H1 (cell line): ENCODE results near the gene NOL4L. TPM values are rescaled to one million over a fixed set of nuclear protein-coding genes. Genes with fewer than 3 reads are reported as not detected.
A peak's percentile ranks its signal among the peaks of the same experiment; 100 is the strongest.

ENCODE experiments used
- CTCF ChIA-PET: fragments of 300-600 bp; sonication (Branson Sonifier 250); formaldehyde crosslinking; loops from one replicate; lab custom pipeline; 2021; ENCODE audit not compliant: partially characterized antibody; lab: Charles Lee
- POLR2A ChIA-PET: fragments of 300-600 bp; sonication (Branson Sonifier 250); formaldehyde crosslinking; loops from one replicate; lab custom pipeline; 2021; ENCODE audit warnings: inconsistent platforms; ENCODE audit not compliant: partially characterized antibody; lab: Charles Lee
- DNase-seq, 2 experiments: peaks; one replicate each; pipeline versions ENCODE4 v3.0.0 to v3.0.0-alpha.2; 2010 to 2022; ENCODE audit warnings: low spot score in 2 of 2, low read depth in 1 of 2, mixed read lengths in 1 of 2
- FAIRE-seq: peaks from 2 replicates; lab custom pipeline; 2011; peaks lifted over from hg19 to GRCh38; lab: Jason Lieb, UNC
- H2AFZ ChIP-seq: 2 replicates; pipeline ENCODE4 v1.8.1; 2012; ENCODE audit warnings: low read length, inconsistent platforms
- H2AK5ac ChIP-seq: 2 replicates; pipeline ENCODE4 v1.6.1; 2013; ENCODE audit warnings: low read depth, low read length
- H2BK120ac ChIP-seq: replicated peaks from 2 replicates; pipeline ENCODE3; 2013; ENCODE audit warnings: low read depth, low read length, inconsistent platforms
- H2BK12ac ChIP-seq: 2 replicates; pipeline ENCODE4 v1.6.1; 2013; ENCODE audit warnings: low read depth, low read length
- H2BK15ac ChIP-seq: 2 replicates; pipeline ENCODE4 v1.6.1; 2013; ENCODE audit warnings: low read length
- H2BK20ac ChIP-seq: 2 replicates; pipeline ENCODE4 v1.6.1; 2013; ENCODE audit warnings: low read length
- H2BK5ac ChIP-seq: 2 replicates; pipeline ENCODE4 v1.6.1; 2013; ENCODE audit warnings: low read depth, low read length
- H3K14ac ChIP-seq: 2 replicates; pipeline ENCODE4 v1.6.1; 2013; ENCODE audit warnings: inconsistent platforms; ENCODE audit not compliant: insufficient read length
- H3K18ac ChIP-seq: 2 replicates; pipeline ENCODE4 v1.6.1; 2013; ENCODE audit warnings: low read length; ENCODE audit errors: extremely low read depth
- H3K23ac ChIP-seq: 2 replicates; pipeline ENCODE4 v1.6.1; 2013; ENCODE audit warnings: inconsistent platforms; ENCODE audit not compliant: insufficient read length
- H3K23me2 ChIP-seq: 2 replicates; pipeline ENCODE4 v1.6.1; 2013; ENCODE audit warnings: low read depth, low read length
- H3K27ac ChIP-seq: 2 replicates; pipeline ENCODE4 v1.6.1; 2011; ENCODE audit warnings: low read depth, low read length, inconsistent platforms
- H3K27me3 ChIP-seq, 4 experiments: replicated peaks in 1 of 4; 1 replicate in 1 of 4; 2 replicates in 3 of 4; pipeline versions ENCODE4 v1.6.1 to v1.8.1; 2011 to 2013; ENCODE audit warnings: low read length in 3 of 4, mild to moderate bottlenecking in 3 of 4, inconsistent platforms in 2 of 4, mixed read lengths in 2 of 4, moderate library complexity in 1 of 4; ENCODE audit not compliant: control insufficient read depth in 3 of 4, insufficient read depth in 3 of 4; ENCODE audit errors: extremely low read depth in 1 of 4
- H3K36me3 ChIP-seq, 4 experiments: 2 replicates each; pipeline versions ENCODE4 v1.6.1 to v1.8.1; 2011 to 2013; ENCODE audit warnings: mild to moderate bottlenecking in 4 of 4, low read length in 3 of 4, moderate library complexity in 2 of 4, control low read depth in 1 of 4, inconsistent platforms in 1 of 4; ENCODE audit not compliant: insufficient read depth in 4 of 4, control insufficient read depth in 2 of 4
- H3K4ac ChIP-seq: replicated peaks from 2 replicates; pipeline ENCODE3; 2013; ENCODE audit warnings: low read length, low read depth, mixed read lengths, inconsistent platforms; ENCODE audit not compliant: insufficient read length
- H3K4me1 ChIP-seq, 4 experiments: replicated peaks in 1 of 4; 1 replicate in 1 of 4; 2 replicates in 3 of 4; pipeline versions ENCODE4 v1.6.1 to v1.8.1; 2011 to 2013; ENCODE audit warnings: low read length in 3 of 4, inconsistent platforms in 2 of 4, mixed read lengths in 1 of 4; ENCODE audit not compliant: insufficient read depth in 4 of 4, control insufficient read depth in 3 of 4
- H3K4me2 ChIP-seq, 2 experiments: 2 replicates each; pipeline versions ENCODE4 v1.6.1 to v1.8.1; 2011 to 2013; ENCODE audit warnings: low read depth in 2 of 2, low read length in 2 of 2, control low read depth in 1 of 2, inconsistent platforms in 1 of 2, mild to moderate bottlenecking in 1 of 2; ENCODE audit not compliant: insufficient read depth in 1 of 2
- H3K4me3 ChIP-seq, 4 experiments: fragments of 200-600, 300-600 bp in 1 of 4; sonication (generic), shearing (Covaris generic), sonication (Bioruptor Twin) in 1 of 4; 2 replicates each; pipeline versions ENCODE4 v1.5.1 to v1.8.1; 2011 to 2016; ENCODE audit warnings: low read length in 4 of 4, low read depth in 3 of 4, control low read depth in 2 of 4, inconsistent platforms in 2 of 4, mild to moderate bottlenecking in 2 of 4, mixed read lengths in 1 of 4, moderate library complexity in 1 of 4; ENCODE audit not compliant: insufficient read depth in 2 of 4; ENCODE audit errors: extremely low read depth in 1 of 4
- H3K56ac ChIP-seq: replicated peaks from 2 replicates; pipeline ENCODE3; 2013; ENCODE audit warnings: low read depth, mild to moderate bottlenecking, mixed read lengths, low read length, inconsistent platforms; ENCODE audit not compliant: insufficient read length
- H3K79me1 ChIP-seq: 2 replicates; pipeline ENCODE4 v1.6.1; 2013; ENCODE audit warnings: low read depth, low read length, control low read depth
- H3K79me2 ChIP-seq, 2 experiments: 2 replicates each; pipeline versions ENCODE4 v1.6.1 to v1.8.1; 2012 to 2013; ENCODE audit warnings: low read length in 2 of 2, mild to moderate bottlenecking in 2 of 2, inconsistent platforms in 1 of 2; ENCODE audit not compliant: insufficient read depth in 2 of 2, control insufficient read depth in 1 of 2
- H3K9ac ChIP-seq, 4 experiments: replicated peaks in 1 of 4; 1 replicate in 1 of 4; 2 replicates in 3 of 4; pipeline versions ENCODE4 v1.6.1 to v1.8.1; 2011 to 2013; ENCODE audit warnings: low read depth in 3 of 4, low read length in 3 of 4, control low read depth in 2 of 4, mild to moderate bottlenecking in 2 of 4, moderate library complexity in 2 of 4, inconsistent platforms in 1 of 4; ENCODE audit errors: extremely low read depth in 1 of 4
- H3K9me3 ChIP-seq, 2 experiments: 2 replicates each; pipeline versions ENCODE4 v1.6.1 to v1.8.1; 2012 to 2013; ENCODE audit warnings: mild to moderate bottlenecking in 2 of 2, moderate library complexity in 2 of 2, control low read depth in 1 of 2, inconsistent platforms in 1 of 2, low read depth in 1 of 2, low read length in 1 of 2, mixed read lengths in 1 of 2; ENCODE audit not compliant: insufficient read depth in 2 of 2
- H4K20me1 ChIP-seq, 2 experiments: replicated peaks in 1 of 2; 2 replicates each; pipeline versions ENCODE3 to v1.8.1; 2011 to 2013; ENCODE audit warnings: inconsistent platforms in 2 of 2, low read length in 2 of 2, mild to moderate bottlenecking in 1 of 2; ENCODE audit not compliant: insufficient read depth in 2 of 2, control insufficient read depth in 1 of 2
- H4K5ac ChIP-seq: 2 replicates; pipeline ENCODE4 v1.6.1; 2013; ENCODE audit warnings: low read length, low read depth, mixed read lengths, inconsistent platforms; ENCODE audit not compliant: insufficient read length
- H4K8ac ChIP-seq: 2 replicates; pipeline ENCODE4 v1.8.0; 2013; ENCODE audit warnings: mild to moderate bottlenecking, moderate library complexity, low read length, inconsistent platforms; ENCODE audit not compliant: insufficient read depth; ENCODE audit errors: extremely low read depth
- H4K91ac ChIP-seq: replicated peaks from 2 replicates; pipeline ENCODE3; 2013; ENCODE audit warnings: low read length, mixed read lengths, inconsistent platforms; ENCODE audit not compliant: insufficient read length
- CTCF ChIP-seq, 3 experiments: IDR thresholded peaks; 1 replicate in 2 of 3; 2 replicates in 1 of 3; pipeline versions ENCODE4 v1.5.1 to v1.6.1; 2011; ENCODE audit warnings: low read length in 3 of 3, mild to moderate bottlenecking in 3 of 3, inconsistent platforms in 2 of 3, low read depth in 1 of 3, moderate library complexity in 1 of 3; ENCODE audit not compliant: insufficient read depth in 1 of 3; ENCODE audit errors: control extremely low read depth in 1 of 3
- E2F6 ChIP-seq: IDR thresholded peaks from 2 replicates; pipeline ENCODE4 v1.6.1; 2012; ENCODE audit warnings: inconsistent platforms
- EZH2 ChIP-seq: fragments of 200-600 bp; sonication (generic); IDR thresholded peaks from 2 replicates; pipeline ENCODE4 v1.7.1; 2012; ENCODE audit warnings: low read depth, mild to moderate bottlenecking, moderate library complexity, low read length, inconsistent platforms; ENCODE audit not compliant: severe bottlenecking
- GTF2F1 ChIP-seq: IDR thresholded peaks from 2 replicates; pipeline ENCODE4 v1.6.1; 2012; ENCODE audit warnings: low read depth, low read length, improper control_type of control experiment, borderline replicate concordance
- JUN ChIP-seq: IDR thresholded peaks from 2 replicates; pipeline ENCODE4 v1.6.1; 2011; ENCODE audit warnings: low read depth, mild to moderate bottlenecking, improper control_type of control experiment, low read length
- NRF1 ChIP-seq: IDR thresholded peaks from 2 replicates; pipeline ENCODE4 v1.6.1; 2011; ENCODE audit warnings: mild to moderate bottlenecking, low read depth, low read length, improper control_type of control experiment
- PHF8 ChIP-seq: fragments of 200-600 bp; sonication (generic); conservative IDR thresholded peaks from 2 replicates; pipeline ENCODE4 v1.7.1; 2012; ENCODE audit warnings: low read depth, mild to moderate bottlenecking, inconsistent platforms, low read length, moderate library complexity
- RFX5 ChIP-seq: IDR thresholded peaks from 2 replicates; pipeline ENCODE4 v1.6.1; 2011; ENCODE audit warnings: low read depth, low read length, improper control_type of control experiment, borderline replicate concordance
- SP1 ChIP-seq: IDR thresholded peaks from 2 replicates; pipeline ENCODE4 v1.6.1; 2011; ENCODE audit warnings: low read depth, low read length
- SP2 ChIP-seq: IDR thresholded peaks from 2 replicates; pipeline ENCODE4 v1.6.1; 2012; ENCODE audit warnings: mild to moderate bottlenecking, low read length, inconsistent platforms
- WGBS, 2 experiments: shearing (Covaris generic) in 1 of 2; methylation state at CpG; one replicate each; pipeline versions ENCODE4 v1.1.6 to v1.1.7; 2013 to 2015; ENCODE audit warnings: low lambda C conversion rate in 2 of 2, mixed read lengths in 2 of 2, inconsistent platforms in 1 of 2, low coverage in 1 of 2, missing lambda C conversion rate in 1 of 2; ENCODE audit not compliant: insufficient replicate concordance in 2 of 2, insufficient coverage in 1 of 2, insufficient read length in 1 of 2; ENCODE audit errors: extremely low coverage in 1 of 2, missing lambda C conversion rate in 1 of 2; 5-methylcytosine and 5-hydroxymethylcytosine counted together
- polyA plus RNA-seq, 7 experiments: library from polyadenylated mRNA; depleted of rRNA in 3 of 7; stranded (reverse) in 5 of 7; unstranded in 2 of 7; fragments of >200 nt in 5 of 7; fragments of 200-250 nt in 2 of 7; gene quantifications; 1 replicate in 5 of 7; 2 replicates in 1 of 7; 4 replicates in 1 of 7; pipeline versions ENCODE4 v1.2.1 to v1.2.3, GENCODE V29; 2011 to 2013; ENCODE audit warnings: missing spikeins in 2 of 7, mixed read lengths in 2 of 7
- total RNA-seq: library from RNA; stranded (reverse); fragmentation: NEBNext Ultra II Directional; extraction: Animal tissue kit (Norgen Biotek cat#: 25700); gene quantifications from 2 replicates; pipeline ENCODE4 v1.2.1, GENCODE V29; 2021

Gene NOL4L
- total and polyA plus RNA-seq, 2 of the 8 experiments (the other 6 are each of a cell fraction or from before 2014, with no cell fraction given): 15.3 to 23.7 TPM

GRCh38 chr20:32605167-32605656, 20.1 kb upstream of the NOL4L start:
- Histone ChIP-seq H3K27me3 (peaks cover 0 to 5% (median 0%) of the 10 kb centered on the region in 4 experiments; a peak in 1 of 7 replicates), H3K23me2 (no peaks in the 10 kb centered on the region; the same call in 1 of the 2 replicates), H2AFZ (peak overlapping the region; percentile 49; the same call in 1 of the 2 replicates), H3K79me1 (no peaks in the 10 kb centered on the region), H3K18ac (no peak overlapping the region), H4K8ac (no peak overlapping the region), H2BK20ac (no peak overlapping the region), H2BK5ac (no peak overlapping the region), H4K91ac (no peak overlapping the region), H2BK15ac (peak overlapping the region; percentile 92; the same call in 1 of the 2 replicates), H3K23ac (no peak overlapping the region), H3K14ac (no peak overlapping the region), H3K4ac (no peak overlapping the region), H2BK120ac (no peak overlapping the region), H3K4me2 (peak overlapping the region in 1 of 2 experiments; percentile 6; a peak in 1 of 4 replicates), H3K56ac (no peak overlapping the region), H3K9ac (no peak overlapping the region; a peak in 1 of 7 replicates), H4K5ac (no peak overlapping the region), H4K20me1 (no peaks in the 10 kb centered on the region), H2BK12ac (no peak overlapping the region), H3K27ac (no peak overlapping the region), H3K9me3 (no peaks in the 10 kb centered on the region), H3K79me2 (no peaks in the 10 kb centered on the region), H3K4me1 (peaks cover 0 to 5% (median 1%) of the 10 kb centered on the region in 4 experiments; a peak in 3 of 7 replicates), H2AK5ac (no peak overlapping the region), H3K36me3 (no peaks in the 10 kb centered on the region), H3K4me3 (no peak overlapping the region)
- FAIRE-seq (no peak), DNase-seq (no peak)
- CTCF ChIA-PET: interaction anchor here (0.6 to 1.5 kb wide), 10 partner anchors 9 to 223 kb away, joined by 3 to 6 read pairs (median 3); no protein-coding TSS in a partner anchor
- 78% methylated on average over 12 of the region's 12 CpGs; no CpG with 5 or more reads in 1 of the 2 experiments for WGBS, 2 experiments
- POLR2A ChIA-PET: interaction anchor here (0.8 kb wide), 1 partner anchor 158 kb away, joined by 3 read pairs; no protein-coding TSS in a partner anchor
- TF ChIP-seq E2F6: no peak
- no peak for TF ChIP-seq PHF8
- no peak for TF ChIP-seq JUN
- TF ChIP-seq SP2: no peak
- TF ChIP-seq GTF2F1: no peak
- no peak for TF ChIP-seq SP1
- TF ChIP-seq NRF1: no peak
- no peak for TF ChIP-seq RFX5
- no peak for TF ChIP-seq CTCF (IDR thresholded peaks at IDR 0.05; ENCODE audit: control extremely low read depth in 1 of 3, insufficient read depth in 1 of 3, low read depth in 1 of 3, low read length in 3 of 3)
- TF ChIP-seq EZH2: no peak
